ENCODE data around the gene SP6.

SP6 gene

GRCh38 chr17:47850692-47851573, at the start of gene SP6:
TSS of gene SP6 (minus strand) at chr17:47851163. CDS start at chr17:47848429, 2,734 bp downstream.
- Histone ChIP-seq H3K27me3 (peaks cover 100% of the 10 kb centered on the region), H3K36me3 (no peaks in the 10 kb centered on the region), H3K4me3 (ENCODE audit: low read depth in 1 of 2, low read length in 1 of 2) (no peak within 1 kb of the TSS), H3K9me3 (no peaks in the 10 kb centered on the region), H3K4me1 (ENCODE audit: control insufficient read depth in 1 of 2, insufficient read depth in 1 of 2, low read depth in 1 of 2, low read length in 1 of 2) (peaks cover 0 to 7% of the 10 kb centered on the region in 2 experiments), H3K27ac (no peak within 1 kb of the TSS)
- TF ChIP-seq CTCF (IDR thresholded peaks at IDR 0.05), result no peak

GRCh38 chr17:47899643-47900042, 48.7 kb upstream of the SP6 start:
- no peaks in the 10 kb centered on the region for H3K9me3 ChIP-seq
- TF ChIP-seq CTCF (IDR thresholded peaks at IDR 0.05), result no peak
- H3K36me3 ChIP-seq, result peaks cover 18% of the 10 kb centered on the region
- H3K27ac ChIP-seq, result no peak overlapping the region
- no peak overlapping the region for H3K4me3 ChIP-seq (ENCODE audit: low read depth in 1 of 2, low read length in 1 of 2)
- no peaks in the 10 kb centered on the region for H3K27me3 ChIP-seq
- H3K4me1 ChIP-seq (ENCODE audit: control insufficient read depth in 1 of 2, insufficient read depth in 1 of 2, low read depth in 1 of 2, low read length in 1 of 2), result peaks cover 36 to 41% of the 10 kb centered on the region in 2 experiments

GRCh38 chr17:47898241-47898640, 47.3 kb upstream of the SP6 start:
- Histone ChIP-seq H3K4me1 (ENCODE audit: control insufficient read depth in 1 of 2, insufficient read depth in 1 of 2, low read depth in 1 of 2, low read length in 1 of 2) (peaks cover 40 to 45% of the 10 kb centered on the region in 2 experiments), H3K9me3 (no peaks in the 10 kb centered on the region), H3K36me3 (peaks cover 18% of the 10 kb centered on the region), H3K4me3 (ENCODE audit: low read depth in 1 of 2, low read length in 1 of 2) (no peak overlapping the region), H3K27ac (peak overlapping the region; percentile 98), H3K27me3 (no peaks in the 10 kb centered on the region)
- TF ChIP-seq CTCF (IDR thresholded peaks at IDR 0.05), result no peak

GRCh38 chr17:47897561-47897960, 46.6 kb upstream of the SP6 start:
- H3K4me1 ChIP-seq (ENCODE audit: control insufficient read depth in 1 of 2, insufficient read depth in 1 of 2, low read depth in 1 of 2, low read length in 1 of 2), result peaks cover 40 to 45% of the 10 kb centered on the region in 2 experiments
- TF ChIP-seq CTCF (IDR thresholded peaks at IDR 0.05), result no peak
- peak overlapping the region; percentile 98 for H3K27ac ChIP-seq

GRCh38 chr17:47896672-47897490, 45.9 kb upstream of the SP6 start:
- Histone ChIP-seq H3K4me1 (ENCODE audit: control insufficient read depth in 1 of 2, insufficient read depth in 1 of 2, low read depth in 1 of 2, low read length in 1 of 2) (peaks cover 40 to 45% of the 10 kb centered on the region in 2 experiments), H3K27me3 (no peaks in the 10 kb centered on the region), H3K9me3 (no peaks in the 10 kb centered on the region), H3K27ac (peak overlapping the region; percentile 98), H3K36me3 (peaks cover 18% of the 10 kb centered on the region), H3K4me3 (ENCODE audit: low read depth in 1 of 2, low read length in 1 of 2) (peak overlapping the region; percentile 71 to 94)
- TF ChIP-seq CTCF (IDR thresholded peaks at IDR 0.05), result no peak

More at GRCh38 chr17:47897561-47897960, 46.6 kb upstream of the SP6 start:
- Histone ChIP-seq H3K36me3 (peaks cover 18% of the 10 kb centered on the region), H3K4me3 (ENCODE audit: low read depth in 1 of 2, low read length in 1 of 2) (peak overlapping the region in 1 of 2 experiments; percentile 94), H3K27me3 (no peaks in the 10 kb centered on the region), H3K9me3 (no peaks in the 10 kb centered on the region)

Data from neutrophil (primary cell).